PC-3 (cell line): ENCODE measurements around the gene PEX11G.

Source experiments
- CTCF ChIP-seq: fragments of 300-600 bp; sonication (generic); conservative IDR thresholded peaks from 2 replicates; pipeline ENCODE4 v1.5.1; 2017; ENCODE audit warnings: antibody characterized with exemption, low read depth, mild to moderate bottlenecking, low read length
- EZH2 ChIP-seq: fragments of 300-600 bp; sonication (generic); IDR thresholded peaks from one replicate; pipeline ENCODE4 v1.6.1; 2017; ENCODE audit warnings: antibody characterized with exemption, mild to moderate bottlenecking, low read length; ENCODE audit not compliant: unreplicated experiment
- EZH2phosphoT487 ChIP-seq: fragments of 300-600 bp; sonication (generic); IDR thresholded peaks from 2 replicates; pipeline ENCODE4 v1.6.1; 2018; ENCODE audit warnings: mild to moderate bottlenecking, antibody characterized with exemption, low read length, borderline replicate concordance

GRCh38 chr19:7477758-7478157, 11.1 kb downstream of the PEX11G start:
- no peak for TF ChIP-seq CTCF
- no peak for TF ChIP-seq EZH2phosphoT487
- TF ChIP-seq EZH2, result no peak
